ENCODE results near the gene PPP2R5E.
"Not testable (repeated sequence)": the region's sequence is repeated elsewhere in the genome, so short reads cannot be mapped to it uniquely, and the experiment has no call there.

Gene PPP2R5E

GRCh38 chr14:63522511-63522910 is 20.7 kb downstream of the PPP2R5E start:
- FAIRE-seq; DNase-seq (ENCODE audit: low spot score): not testable (repeated sequence)

GRCh38 chr14:63517354-63517753 is 25.8 kb downstream of the PPP2R5E start:
- DNase-seq (ENCODE audit: low spot score), result no peak
- FAIRE-seq, result no peak

DNA sequence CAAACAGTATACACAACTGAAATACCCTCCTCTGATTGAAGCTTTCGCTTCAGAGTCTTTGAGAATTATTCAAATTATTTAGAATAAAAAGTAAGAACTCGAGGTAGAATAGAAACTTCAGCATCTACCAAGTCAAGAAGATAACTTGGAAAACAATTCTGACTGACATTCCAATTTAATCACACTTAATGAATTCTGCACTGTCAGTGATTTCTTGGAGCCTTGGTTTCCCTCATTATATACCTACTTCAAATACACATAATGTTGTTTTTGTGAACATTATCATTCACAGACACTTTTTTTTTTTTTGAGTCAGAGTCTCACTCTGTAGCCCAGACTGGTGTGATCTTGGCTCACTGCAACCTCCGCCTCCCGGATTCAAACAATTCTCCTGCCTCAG is 27.9 kb downstream of the PPP2R5E start:
- no peak for FAIRE-seq
- DNase-seq (ENCODE audit: low spot score), result no peak

GRCh38 chr14:63513756-63514155 is 29.4 kb downstream of the PPP2R5E start:
- no peak for DNase-seq (ENCODE audit: low spot score)
- FAIRE-seq, result no peak

DNA sequence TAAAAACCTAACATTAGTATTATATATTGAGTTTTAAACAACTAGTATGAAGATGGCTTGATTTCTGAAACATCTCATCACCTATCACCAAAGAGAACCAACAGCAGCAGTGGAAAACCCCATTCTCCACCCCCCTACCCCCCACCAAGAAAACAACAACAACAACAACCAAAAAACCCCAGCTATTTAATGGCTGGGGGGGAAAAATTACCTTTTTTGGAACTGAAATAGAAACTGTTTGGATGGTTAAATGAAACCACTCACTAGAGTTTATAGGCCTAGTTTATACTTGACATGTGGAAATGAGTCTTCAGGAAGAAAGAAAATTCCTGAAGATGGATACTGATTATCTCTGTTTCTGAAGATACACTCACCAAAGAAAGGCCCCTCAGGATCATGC is 30.3 kb downstream of the PPP2R5E start:
- no peak for FAIRE-seq

DNA sequence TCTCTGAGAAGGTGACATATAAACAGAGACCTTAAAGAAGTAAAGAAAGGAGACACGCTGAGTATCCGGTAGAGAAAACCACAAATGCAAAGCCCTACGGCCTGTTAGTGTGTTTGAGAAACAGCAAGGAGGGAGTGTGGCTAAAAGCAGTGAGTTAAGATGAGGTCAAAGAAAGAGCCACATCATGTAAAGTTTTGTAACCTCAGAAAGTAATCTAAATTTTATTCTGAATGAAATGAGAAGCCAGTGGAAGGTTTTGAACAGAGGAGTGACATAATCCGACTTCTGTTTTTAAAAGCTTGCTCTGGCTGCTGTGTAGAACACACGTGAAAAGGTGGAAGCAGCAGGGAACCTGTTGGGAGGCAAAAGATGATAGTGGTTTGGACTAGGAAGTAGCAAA is 32.6 kb downstream of the PPP2R5E start:
- DNase-seq (ENCODE audit: low spot score) (no peak), FAIRE-seq (no peak)

More for the DNA sequence above, 30.3 kb downstream of the PPP2R5E start:
- DNase-seq (ENCODE audit: low spot score), result no peak

GRCh38 chr14:63508033-63508432 is 35.1 kb downstream of the PPP2R5E start:
- no peak for DNase-seq (ENCODE audit: low spot score)

GRCh38 chr14:63504648-63505047 is 38.5 kb downstream of the PPP2R5E start:
- FAIRE-seq, result no peak
- DNase-seq (ENCODE audit: low spot score), result no peak

More at GRCh38 chr14:63508033-63508432, 35.1 kb downstream of the PPP2R5E start:
- FAIRE-seq, result no peak

GRCh38 chr14:63501429-63501828 is 41.7 kb downstream of the PPP2R5E start:
- no peak for DNase-seq (ENCODE audit: low spot score)
- no peak for FAIRE-seq

- DNase-seq (ENCODE audit: low spot score) (no peak), FAIRE-seq (no peak)
Measured at GRCh38 chr14:63499701-63500250, 43.4 kb downstream of the PPP2R5E start.

GRCh38 chr14:63496837-63497400 is 46.3 kb downstream of the PPP2R5E start:
- no peak for FAIRE-seq
- no peak for DNase-seq (ENCODE audit: low spot score)

DNA sequence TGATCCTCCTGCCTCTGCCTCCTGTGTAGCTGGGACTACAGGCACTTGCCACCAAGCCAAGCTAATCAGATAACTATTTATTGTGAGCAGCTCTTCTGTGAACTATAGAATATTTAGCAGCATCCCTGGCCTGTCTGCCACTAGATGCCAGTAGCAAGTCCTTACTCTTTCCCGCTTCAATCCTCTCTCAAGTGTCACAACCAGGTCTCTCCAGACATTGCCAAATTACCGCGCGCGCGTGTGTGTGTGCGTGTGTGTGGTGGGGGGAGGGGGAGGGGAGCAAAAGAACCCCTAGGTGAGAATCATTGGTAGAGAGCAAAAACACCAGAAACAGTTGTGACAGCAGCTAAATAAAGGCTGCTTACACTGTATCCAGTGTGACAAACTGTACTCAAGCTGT is 49.9 kb downstream of the PPP2R5E start:
- no peak for DNase-seq (ENCODE audit: low spot score)
- FAIRE-seq, result no peak

GRCh38 chr14:63492391-63492790 is 50.8 kb downstream of the PPP2R5E start:
- no peak for DNase-seq (ENCODE audit: low spot score)
- FAIRE-seq, result no peak

DNA sequence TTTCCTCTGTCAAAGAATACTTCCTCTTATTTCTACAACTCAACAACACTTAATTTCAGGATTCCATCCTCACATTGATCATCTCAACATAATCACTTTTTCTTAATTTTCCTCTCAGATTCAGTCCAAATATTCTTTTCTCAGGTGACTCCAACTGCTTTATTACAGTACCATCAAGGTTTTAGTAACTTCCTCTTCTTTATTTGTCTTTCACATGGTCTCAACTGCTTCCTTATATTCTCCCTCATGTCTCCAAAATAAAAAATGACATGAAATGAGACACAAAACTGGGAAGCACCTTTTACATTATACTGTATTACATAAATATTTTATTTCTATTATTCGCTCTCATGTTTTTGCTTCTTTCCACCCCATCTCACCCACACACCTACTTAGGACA is 55.5 kb downstream of the PPP2R5E start:
- no peak for FAIRE-seq
- DNase-seq (ENCODE audit: low spot score), result no peak

GRCh38 chr14:63486738-63487137 is 56.4 kb downstream of the PPP2R5E start:
- no peak for DNase-seq (ENCODE audit: low spot score)
- FAIRE-seq, result no peak

- FAIRE-seq (no peak), DNase-seq (ENCODE audit: low spot score) (no peak)
Measured at GRCh38 chr14:63483315-63483714, 59.9 kb downstream of the PPP2R5E start.

DNA sequence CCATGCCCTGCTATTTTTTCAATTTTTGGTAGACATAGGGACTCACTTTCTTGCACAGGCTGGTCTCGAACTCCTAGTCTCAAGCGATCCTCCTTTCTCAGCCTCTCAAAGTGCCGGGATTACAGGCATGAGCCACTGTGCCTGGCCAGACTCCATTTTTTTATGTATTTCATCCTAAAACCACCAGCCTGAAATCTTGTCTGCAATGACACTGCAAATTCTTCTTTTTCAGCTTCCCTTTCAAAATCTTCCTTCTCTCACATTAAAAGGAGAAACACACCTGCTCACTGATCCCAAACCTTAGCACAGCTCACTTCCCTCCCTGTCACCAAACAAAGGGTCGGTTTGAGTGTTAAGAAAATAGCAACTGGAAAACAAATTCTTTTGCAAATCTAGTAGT is 62.6 kb downstream of the PPP2R5E start:
- FAIRE-seq (no peak), DNase-seq (ENCODE audit: low spot score) (no peak)

- FAIRE-seq, result no peak
Measured at GRCh38 chr14:63478437-63478852, 64.7 kb downstream of the PPP2R5E start.

DNA sequence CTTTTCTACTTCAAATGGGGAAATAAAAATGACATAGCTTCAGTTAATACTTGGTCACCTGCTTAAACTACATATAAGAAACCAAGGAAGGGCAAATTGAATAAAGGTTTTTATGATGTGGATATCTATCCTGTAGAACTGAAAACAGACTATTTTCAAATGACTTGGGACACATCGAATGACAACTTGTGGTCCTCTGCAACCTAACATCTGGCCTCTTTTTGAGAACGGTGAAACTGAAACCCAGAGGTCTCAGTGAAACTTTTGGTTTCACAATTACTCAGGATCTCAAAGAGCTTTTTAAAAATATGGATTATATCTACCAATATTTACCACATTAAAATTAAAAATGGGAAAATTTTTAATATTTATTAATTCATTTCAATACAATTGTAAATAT is 65.2 kb downstream of the PPP2R5E start:
- no peak for FAIRE-seq

More at GRCh38 chr14:63478437-63478852, 64.7 kb downstream of the PPP2R5E start:
- DNase-seq (ENCODE audit: low spot score), result no peak

DNA sequence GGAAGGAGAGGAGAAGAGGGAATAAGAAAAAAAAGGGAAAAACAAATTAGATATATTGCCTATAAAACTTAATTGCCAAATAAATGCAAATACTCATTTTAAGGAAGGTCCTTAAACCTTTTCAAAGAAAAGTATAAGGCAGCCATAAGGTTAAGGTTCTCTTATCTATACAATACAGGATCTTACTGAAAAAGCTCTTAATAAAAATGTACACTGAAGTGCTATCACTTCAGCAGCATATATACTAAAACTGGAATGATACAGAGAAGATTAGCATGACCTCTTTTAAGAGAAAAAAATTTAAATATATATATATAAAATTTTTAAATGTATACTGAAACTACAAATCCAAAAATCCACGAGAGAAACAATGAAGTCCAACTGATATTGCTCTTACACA is 65.6 kb downstream of the PPP2R5E start:
- FAIRE-seq (no peak), DNase-seq (ENCODE audit: low spot score) (no peak)

More for the DNA sequence above, 65.2 kb downstream of the PPP2R5E start:
- no peak for DNase-seq (ENCODE audit: low spot score)

DNA sequence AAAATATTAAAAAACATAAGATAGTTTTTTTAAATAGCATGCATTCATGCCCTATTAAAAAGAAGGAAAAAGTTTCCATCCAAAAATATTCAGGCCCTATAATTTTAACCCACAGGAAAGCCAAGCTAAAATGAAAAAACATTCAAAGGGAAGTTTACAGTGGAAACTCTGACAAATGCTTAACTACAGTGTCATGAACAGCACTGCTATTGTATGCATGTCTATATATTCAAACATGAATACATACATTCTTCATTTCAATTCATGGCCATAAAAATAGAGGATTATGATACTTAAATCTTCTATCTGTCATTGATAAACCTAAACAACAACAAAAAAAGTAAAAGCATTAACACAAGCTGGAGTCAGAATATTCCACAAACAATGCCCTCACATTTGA is 67.4 kb downstream of the PPP2R5E start:
- FAIRE-seq (no peak), DNase-seq (ENCODE audit: low spot score) (no peak)

DNA sequence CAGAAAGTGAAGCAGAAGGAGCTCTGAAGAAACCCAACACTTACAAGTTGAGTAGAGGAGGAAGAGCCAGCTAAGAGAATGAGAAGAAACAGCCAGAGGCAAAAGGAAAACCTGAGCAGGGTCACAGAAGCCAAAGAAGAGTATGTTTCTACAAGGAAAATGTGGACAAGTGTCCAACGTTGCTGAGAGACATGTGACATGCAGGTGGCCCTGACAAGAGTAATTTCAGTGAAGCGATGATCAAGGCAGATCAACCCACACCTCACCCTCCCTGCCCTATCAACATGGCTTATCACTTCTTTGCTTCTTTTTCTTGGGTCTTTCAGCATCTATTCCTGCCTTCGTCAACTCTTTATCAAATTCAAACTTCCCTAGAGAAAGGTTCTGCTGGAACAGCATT is 68.3 kb downstream of the PPP2R5E start:
- FAIRE-seq (no peak), DNase-seq (ENCODE audit: low spot score) (no peak)

- no peak for FAIRE-seq
- DNase-seq (ENCODE audit: low spot score), result no peak
Measured at GRCh38 chr14:63474111-63474510, 69.1 kb downstream of the PPP2R5E start.
